Activated CD4-positive, alpha-beta T cell treated with anti-CD3 and anti-CD28 coated beads for 24 hours (primary cell): ENCODE results near the gene CHID1.

Experiments used
- DNase-seq, 2 donors: peaks; one replicate each; pipeline ENCODE4 v3.0.0-alpha.2; 2020; ENCODE audit warnings: low read depth in 2 of 2

The CHID1 gene

GRCh38 chr11:888310-889212, 22.0 kb downstream of the CHID1 start:
- no peak for DNase-seq

GRCh38 chr11:887589-887988, 23.0 kb downstream of the CHID1 start:
- DNase-seq, result no peak

- DNase-seq, result no peak
Observed at GRCh38 chr11:886568-886967, 24.0 kb downstream of the CHID1 start.

DNA sequence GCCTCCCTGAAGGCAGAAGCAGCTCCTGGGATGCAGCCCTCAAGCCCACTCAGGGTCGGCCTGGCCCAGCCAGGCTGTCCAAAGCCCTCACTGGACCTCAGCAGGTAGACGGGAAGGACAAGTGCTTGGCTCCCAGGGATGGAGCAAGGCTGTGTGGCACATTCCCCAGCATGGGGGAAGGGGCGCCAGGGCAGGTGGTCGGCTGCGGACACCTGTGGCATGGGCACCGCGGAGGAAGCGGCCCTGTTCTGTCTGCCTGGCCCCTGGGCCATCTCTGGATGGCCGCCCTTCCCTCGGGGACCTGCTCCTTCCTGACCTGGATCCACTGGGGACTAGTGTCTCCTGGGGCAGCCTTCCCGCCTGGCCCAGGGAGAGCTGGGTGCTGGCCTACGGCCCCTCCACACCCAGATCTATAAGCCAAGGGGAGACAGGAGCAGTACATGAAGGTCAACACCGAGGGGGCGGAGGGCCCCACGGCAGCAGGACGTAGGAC, 26.0 kb downstream of the CHID1 start:
- no peak for DNase-seq

DNA sequence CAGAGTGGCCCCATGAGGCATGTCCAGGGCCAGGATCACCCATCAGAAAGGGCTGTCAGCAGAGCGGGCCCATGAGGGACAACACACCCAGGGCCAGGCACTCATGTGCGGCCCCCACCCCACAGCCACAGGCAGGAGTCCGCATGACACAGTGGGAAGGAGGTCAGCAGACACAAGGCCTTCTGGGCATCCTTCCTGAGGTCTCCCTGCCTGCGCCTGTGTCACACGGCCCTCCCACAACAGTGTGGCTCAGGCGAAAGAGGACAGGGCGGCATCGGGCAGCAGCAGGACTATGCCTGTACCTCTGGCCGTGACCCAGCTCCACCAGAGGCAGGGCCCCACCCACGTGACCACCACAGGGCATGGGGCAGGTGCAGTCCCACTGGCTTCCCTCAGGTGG, 27.1 kb downstream of the CHID1 start:
- DNase-seq, result no peak

DNA sequence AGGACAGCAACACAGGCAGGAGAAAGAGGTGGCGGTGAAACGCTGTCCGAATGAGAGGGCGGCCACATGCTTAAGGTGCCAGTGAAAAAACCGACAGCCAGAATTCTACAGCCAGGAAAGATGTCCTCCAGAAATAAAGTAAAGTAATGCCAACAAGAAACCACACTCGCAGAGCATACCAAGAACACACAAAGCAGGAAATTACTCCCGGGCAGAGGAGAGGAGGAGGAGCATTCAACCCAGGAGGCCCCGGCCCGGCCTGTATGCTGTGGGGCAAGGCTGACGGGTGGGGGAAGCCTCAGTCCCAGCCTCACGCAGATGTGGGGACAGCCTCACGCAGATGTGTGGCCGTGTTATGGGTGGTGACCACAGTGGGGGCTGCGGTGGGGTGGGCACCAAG, 28.0 kb downstream of the CHID1 start:
- no peak for DNase-seq

DNA sequence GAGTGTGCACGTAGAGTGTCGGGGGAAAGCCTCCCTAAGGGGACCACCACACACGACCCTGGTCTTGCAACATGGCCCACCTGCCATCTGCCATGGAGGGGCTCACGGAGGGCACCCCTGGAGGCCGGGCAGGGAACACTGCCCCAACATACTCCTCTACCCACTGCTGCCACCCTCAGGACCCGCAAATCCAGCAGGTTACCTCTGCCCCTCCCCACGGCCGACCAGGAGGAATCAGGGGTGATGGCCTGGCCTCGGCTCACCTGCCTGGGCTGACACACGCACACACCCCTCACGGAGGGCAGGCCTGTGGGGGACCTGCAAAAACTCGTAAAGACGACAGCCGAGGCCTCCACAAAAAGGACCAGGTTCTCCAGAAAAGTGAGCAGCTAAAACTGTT, 30.2 kb downstream of the CHID1 start:
- DNase-seq, result no peak

DNA sequence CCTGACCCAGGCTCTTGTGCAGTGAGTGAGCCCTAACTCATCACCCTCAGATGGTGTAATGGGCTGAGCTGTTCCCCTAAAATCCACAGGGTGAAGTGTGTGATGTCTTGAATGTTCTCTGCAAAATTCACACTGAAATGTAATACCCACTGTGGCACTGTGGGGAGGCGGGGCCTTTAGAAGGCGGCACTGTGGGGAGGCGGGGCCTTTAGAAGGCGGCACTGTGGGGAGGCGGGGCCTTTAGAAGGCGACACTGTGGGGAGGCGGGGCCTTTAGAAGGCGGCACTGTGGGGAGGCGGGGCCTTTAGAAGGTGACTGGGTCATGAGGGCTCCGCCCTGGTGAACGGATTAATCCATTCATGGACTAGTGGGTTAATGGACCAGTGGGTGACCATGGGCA, 33.0 kb downstream of the CHID1 start:
- DNase-seq, result no peak

DNA sequence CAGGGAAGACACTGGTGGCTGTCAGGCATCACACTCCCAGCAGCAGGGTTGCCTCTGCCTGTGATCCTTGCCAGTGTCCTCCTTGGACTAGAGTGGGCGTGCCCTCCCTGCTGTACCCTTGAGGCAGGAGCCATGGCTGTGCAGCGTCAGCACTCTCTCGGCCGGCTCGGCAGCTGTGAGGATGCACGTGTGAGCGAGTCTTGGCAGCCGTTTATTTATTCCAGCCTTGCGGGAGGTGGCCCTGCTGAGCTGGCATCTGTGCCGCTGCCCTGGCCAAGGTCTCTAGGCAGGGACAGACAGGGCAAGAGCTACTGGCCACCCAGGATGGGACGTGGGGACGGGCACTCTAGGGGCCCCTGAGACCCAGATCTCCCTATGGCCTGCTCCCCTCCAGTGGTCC, 34.1 kb downstream of the CHID1 start:
- no peak for DNase-seq

DNA sequence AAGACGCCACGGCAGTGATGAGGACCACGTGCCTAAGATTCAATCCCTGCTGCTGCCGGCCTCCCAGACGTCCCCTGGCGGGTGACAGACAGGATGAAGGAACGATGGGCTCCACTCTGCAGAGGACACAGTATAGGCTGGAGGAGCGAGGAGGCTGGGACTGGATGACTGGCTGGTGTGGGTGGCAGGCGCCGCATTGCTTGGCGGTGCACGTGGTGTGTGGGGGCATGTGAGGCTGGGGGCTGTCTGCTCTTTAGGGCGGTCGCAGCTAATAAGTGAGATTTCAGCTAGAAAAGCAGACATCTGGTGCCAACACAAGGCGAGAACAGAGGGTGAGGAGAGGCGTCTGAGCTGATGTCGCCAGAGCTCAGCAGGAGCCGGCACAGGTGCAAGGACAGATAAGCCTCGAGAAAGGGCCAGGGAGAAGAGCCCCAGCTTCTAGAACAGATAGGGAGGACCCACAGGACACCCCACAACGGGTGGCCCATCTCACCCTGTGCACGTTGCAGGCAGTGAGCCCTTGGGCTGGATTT, 34.8 kb downstream of the CHID1 start:
- no peak for DNase-seq

GRCh38 chr11:875203-875602, 35.4 kb downstream of the CHID1 start:
- DNase-seq, result no peak

DNA sequence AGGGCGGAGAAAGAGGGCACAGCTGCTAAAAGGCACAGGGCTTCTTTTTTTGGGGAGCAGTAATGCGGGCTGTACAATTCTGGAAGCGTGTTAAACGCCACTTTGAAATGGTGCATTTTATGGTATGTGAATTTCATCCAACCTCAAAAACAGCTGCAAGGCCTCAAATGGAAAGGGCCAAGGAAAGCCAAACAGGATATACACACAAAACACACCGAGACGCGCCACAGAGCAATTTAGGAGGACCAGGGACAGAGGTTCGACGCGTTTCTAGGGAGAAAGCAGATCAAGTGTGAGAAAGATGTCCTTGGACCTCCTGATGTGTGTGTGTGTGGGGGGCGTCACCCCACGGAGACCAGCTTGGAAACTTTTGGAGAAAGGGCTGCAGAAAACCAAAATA, 36.9 kb downstream of the CHID1 start:
- no peak for DNase-seq

DNA sequence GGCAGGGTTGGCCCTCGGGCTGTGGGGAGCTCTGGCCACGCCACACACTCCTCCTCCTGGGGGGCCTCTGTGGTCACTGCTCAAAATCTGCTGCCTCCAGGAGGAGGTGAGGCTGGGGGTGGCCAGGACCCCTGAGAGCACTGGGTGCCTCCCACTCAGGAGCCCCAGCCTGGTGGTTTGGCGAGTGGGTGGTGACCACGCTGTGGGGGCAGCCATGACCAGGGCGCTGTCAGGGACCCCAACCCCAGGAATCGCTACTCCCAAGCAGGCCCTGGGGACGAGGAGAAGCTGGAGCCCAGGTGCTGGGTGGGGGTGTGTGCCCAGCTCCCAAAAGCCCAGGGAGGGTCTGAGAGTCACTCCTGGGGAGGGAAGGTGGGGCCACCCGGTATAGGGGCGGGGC, 37.8 kb downstream of the CHID1 start:
- DNase-seq, result no peak

GRCh38 chr11:871472-871871, 39.1 kb downstream of the CHID1 start:
- no peak for DNase-seq

DNA sequence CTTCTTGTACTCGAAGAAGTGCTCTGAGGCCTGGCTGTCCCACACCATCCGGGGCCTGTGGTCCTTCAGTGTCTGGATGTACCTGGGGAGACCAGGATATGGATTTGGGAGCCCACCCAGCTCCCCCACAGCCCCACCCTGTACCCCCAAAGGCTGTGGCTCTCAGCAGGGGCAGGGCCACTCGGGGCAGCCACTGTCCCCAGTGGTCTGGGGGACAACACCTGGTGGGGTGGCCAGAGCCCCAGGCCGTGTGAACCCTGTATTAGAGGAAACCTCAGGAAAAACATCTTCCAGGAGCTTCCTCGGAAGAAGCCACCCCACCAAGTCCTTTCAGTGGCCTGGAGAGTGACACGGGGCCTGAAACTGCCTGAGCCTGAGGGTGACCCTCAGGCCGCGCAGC, 40.2 kb downstream of the CHID1 start:
- no peak for DNase-seq

DNA sequence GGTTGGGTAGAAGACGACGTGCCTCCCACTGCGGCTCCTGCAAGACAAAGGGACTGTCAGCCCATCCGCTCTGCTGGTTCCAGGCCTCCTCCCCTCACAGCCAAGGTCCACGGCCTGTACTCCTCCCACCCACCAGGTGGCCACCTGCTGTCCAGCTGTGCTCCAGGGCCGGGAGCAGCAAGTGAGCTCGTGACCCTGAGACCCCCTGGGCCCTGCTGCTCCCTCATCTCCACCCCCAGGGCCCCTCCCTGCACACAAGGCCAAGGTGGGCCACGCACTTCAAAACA, 40.5 kb downstream of the CHID1 start:
- no peak for DNase-seq

- DNase-seq, result no peak
Observed at GRCh38 chr11:869399-870126, 41.0 kb downstream of the CHID1 start.

- DNase-seq, result no peak
Observed at GRCh38 chr11:868802-869201, 41.8 kb downstream of the CHID1 start.

DNA sequence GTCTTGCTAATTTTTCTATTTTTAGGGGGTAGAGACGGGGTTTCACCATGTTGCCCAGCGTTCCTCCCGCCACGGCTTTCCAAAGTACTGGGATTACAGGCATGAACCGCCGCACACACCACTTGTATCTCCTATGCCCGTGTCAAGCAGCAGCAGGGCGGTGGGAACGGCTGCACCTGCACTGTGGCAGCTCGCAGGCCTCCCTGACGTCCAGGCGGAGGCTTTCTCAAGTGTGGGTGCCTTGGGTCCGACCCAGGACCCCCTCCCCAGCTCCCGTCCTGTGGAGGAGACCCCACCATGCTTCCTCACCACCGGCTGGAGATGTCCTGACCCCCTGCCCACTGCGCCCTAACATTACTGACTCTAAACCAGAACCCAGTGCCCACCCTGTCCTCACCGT, 42.2 kb downstream of the CHID1 start:
- DNase-seq, result no peak

- DNase-seq, result no peak
Observed at GRCh38 chr11:867856-868358, 42.7 kb downstream of the CHID1 start.

DNA sequence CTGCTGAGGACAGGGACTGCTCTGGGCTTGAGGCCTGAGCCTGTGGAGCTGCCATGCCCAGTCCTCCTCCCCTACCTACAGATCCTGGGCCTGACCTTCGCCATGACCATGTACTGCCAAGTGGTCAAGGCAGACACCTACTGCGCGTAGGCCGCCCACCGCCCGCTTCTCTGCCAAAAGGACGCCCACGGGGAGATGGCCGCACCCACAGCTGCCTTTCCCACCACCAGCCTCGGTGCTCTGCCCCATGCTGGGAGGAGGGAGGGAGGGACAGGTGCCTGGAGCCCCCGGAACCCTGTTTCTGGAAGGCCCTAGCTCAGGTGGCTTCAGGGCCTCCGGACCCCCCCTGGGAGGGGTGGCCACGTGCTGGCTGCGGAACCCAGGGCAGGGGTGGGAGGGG, 44.1 kb downstream of the CHID1 start:
- DNase-seq, result no peak

DNA sequence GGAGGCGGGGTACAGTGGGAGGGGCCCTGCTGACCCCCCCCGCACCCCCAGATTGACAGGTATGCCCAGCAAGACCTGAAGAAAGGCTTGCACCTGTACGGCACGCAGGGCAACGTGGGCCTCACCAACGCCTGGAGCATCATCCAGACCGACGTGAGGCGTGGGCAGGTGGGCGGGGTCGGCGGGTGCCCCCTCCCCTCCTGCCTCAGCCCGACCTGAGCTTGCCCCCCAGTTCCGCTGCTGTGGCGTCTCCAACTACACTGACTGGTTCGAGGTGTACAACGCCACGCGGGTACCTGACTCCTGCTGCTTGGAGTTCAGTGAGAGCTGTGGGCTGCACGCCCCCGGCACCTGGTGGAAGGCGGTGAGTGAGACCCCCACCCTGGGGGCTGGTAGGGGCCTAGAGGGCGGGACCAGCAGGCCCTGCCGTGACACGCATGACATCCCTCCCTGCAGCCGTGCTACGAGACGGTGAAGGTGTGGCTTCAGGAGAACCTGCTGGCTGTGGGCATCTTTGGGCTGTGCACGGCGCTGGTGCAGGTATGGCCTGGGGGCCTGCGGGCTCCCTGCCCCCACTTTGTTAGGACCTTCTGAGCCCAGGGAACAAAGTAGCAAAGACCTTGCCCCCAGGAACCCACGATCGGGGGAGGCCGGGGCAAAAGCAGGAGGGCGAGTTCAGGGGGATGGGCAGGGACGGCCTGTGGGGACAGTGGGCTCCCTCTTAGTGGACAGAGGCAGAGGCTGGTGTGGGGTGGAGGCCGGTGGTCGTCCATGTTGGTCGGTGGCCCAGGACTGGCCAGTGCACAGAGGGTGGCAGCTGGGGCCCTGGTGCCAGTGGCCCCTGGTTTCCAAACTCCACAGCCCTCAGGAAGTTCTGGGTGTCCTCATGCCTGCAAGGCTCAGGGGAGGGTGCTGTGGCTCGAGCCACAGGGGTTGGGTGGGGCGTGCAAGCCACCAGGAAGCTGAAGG, 44.9 kb downstream of the CHID1 start:
- DNase-seq, result no peak
